GM12875 (cell line): ENCODE results near the gene MYOF.

ENCODE experiments used
- H3K4me3 ChIP-seq: one replicate; pipeline ENCODE4 v1.5.1; 2011; ENCODE audit warnings: low read depth, low read length, control low read depth
- TF ChIP-seq, protein P1 (sequence below): IDR thresholded peaks from 2 replicates; pipeline ENCODE4 v1.5.1; 2011; ENCODE audit warnings: low read depth, mild to moderate bottlenecking, control low read depth, inconsistent platforms, low read length, moderate library complexity, borderline replicate concordance; ENCODE audit not compliant: insufficient read depth

Gene MYOF

DNA sequence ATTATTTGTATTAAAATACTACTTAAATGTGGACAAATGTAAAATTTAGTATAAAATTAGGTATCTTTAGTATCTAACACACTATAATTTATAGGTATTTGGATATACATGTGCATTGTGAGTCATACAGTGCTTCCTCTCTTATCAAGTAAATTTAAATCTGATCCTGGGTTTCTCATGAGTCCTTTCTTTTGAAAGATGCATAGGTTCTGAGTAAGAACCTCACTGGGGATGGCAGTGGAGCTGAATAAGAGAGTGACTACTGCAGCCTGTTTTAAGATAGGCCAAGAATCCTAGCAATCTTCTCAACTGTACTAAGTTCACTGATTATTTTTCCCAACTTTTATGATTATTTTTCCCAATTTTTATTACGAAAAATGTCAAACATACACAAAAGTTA lies 30.4 kb upstream of the MYOF start:
- no peak overlapping the region for H3K4me3 ChIP-seq
- TF ChIP-seq, protein P1, sequence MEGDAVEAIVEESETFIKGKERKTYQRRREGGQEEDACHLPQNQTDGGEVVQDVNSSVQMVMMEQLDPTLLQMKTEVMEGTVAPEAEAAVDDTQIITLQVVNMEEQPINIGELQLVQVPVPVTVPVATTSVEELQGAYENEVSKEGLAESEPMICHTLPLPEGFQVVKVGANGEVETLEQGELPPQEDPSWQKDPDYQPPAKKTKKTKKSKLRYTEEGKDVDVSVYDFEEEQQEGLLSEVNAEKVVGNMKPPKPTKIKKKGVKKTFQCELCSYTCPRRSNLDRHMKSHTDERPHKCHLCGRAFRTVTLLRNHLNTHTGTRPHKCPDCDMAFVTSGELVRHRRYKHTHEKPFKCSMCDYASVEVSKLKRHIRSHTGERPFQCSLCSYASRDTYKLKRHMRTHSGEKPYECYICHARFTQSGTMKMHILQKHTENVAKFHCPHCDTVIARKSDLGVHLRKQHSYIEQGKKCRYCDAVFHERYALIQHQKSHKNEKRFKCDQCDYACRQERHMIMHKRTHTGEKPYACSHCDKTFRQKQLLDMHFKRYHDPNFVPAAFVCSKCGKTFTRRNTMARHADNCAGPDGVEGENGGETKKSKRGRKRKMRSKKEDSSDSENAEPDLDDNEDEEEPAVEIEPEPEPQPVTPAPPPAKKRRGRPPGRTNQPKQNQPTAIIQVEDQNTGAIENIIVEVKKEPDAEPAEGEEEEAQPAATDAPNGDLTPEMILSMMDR = no peak

DNA sequence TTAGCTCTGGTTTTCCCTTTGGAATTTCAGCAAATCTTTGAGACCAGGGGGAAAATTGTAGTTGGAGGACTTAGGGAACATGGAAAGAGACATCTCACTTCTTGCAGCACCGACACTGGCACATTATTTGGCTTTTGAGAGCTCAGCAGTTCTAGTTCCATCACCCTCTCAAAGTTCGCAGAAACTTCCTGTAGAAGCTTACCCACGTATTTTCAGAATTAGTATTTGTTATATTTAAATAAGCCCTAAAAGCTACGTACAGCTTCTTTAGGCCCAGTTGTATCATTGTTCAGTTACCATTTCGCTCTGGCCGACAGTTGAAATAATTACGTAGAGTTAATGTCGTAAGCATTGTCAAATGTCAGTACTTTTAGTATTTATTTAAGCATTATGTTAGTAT lies 27.7 kb upstream of the MYOF start:
- no peak overlapping the region for H3K4me3 ChIP-seq
- TF ChIP-seq, protein P1 = no peak

DNA sequence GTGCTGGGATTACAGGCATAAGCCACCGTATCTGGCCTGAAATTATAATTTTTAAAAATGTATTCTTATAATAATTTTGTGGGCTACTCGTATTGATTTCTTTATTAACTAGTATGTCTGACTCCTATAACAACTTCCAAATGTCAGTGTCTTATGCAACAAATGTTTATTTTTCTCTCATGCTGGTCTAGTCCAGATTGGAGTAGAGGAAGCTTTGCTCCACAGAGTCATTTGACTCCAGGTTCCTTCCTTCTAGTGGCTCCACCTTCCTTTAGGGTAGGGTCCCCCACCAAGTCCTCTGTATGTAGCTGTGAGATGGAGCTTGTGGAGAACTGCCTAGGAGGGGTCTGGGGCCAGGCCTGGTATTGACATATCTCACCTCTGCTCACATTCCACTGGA lies 22.9 kb upstream of the MYOF start:
- H3K4me3 ChIP-seq = no peak overlapping the region
- TF ChIP-seq, protein P1 = no peak

DNA sequence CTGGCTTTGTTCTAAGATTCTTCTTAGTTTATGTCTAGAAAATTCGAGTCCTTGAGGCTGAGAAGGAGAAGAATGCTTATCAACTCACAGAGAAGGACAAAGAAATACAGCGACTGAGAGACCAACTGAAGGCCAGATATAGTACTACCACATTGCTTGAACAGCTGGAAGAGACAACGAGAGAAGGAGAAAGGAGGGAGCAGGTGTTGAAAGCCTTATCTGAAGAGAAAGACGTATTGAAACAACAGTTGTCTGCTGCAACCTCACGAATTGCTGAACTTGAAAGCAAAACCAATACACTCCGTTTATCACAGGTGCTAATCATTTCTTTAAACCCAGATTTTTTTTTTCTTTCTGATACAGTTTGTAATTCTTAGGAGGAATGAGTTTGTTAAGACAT lies 20.9 kb upstream of the MYOF start:
- TF ChIP-seq, protein P1 = no peak
- no peak overlapping the region for H3K4me3 ChIP-seq

DNA sequence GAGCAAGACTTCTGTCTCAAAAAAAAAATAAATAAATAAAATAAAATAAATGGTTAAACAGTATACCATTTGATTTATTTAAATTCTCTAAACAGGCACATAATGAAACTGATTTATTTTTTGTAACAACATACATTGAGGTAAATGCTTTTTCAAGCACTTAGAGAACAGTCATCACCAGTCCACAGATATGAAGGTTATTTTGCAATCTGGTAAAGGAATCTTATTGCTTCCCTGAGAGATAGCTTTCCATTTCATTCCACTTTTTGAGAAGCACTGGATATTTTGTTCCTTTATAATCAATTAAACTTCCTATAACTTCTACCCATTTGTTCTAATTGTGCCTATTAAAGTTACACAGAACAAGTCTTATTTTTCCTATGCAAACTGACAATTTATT lies 19.5 kb upstream of the MYOF start:
- no peak overlapping the region for H3K4me3 ChIP-seq
- TF ChIP-seq, protein P1 = no peak

DNA sequence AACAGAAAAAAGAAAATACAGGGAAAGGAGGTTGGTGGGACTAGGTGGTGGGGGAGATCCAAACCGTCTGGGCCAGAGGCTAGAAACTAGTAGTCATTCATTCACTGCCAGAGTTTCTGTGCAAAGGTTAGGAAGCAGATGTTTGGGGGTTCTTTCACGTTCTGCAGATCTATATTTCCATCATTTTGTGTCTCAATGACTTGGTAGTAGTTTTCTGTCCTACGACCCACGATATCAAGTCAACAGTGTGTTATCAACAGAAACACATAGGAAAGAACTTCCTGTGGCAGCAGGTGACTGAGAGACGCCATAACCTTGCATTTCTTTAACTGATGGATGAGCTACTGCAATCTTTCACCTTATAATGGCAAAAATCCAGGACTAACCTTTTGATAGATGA lies 16.0 kb upstream of the MYOF start:
- H3K4me3 ChIP-seq = peak overlapping the region; percentile 22
- TF ChIP-seq, protein P1 = no peak

DNA sequence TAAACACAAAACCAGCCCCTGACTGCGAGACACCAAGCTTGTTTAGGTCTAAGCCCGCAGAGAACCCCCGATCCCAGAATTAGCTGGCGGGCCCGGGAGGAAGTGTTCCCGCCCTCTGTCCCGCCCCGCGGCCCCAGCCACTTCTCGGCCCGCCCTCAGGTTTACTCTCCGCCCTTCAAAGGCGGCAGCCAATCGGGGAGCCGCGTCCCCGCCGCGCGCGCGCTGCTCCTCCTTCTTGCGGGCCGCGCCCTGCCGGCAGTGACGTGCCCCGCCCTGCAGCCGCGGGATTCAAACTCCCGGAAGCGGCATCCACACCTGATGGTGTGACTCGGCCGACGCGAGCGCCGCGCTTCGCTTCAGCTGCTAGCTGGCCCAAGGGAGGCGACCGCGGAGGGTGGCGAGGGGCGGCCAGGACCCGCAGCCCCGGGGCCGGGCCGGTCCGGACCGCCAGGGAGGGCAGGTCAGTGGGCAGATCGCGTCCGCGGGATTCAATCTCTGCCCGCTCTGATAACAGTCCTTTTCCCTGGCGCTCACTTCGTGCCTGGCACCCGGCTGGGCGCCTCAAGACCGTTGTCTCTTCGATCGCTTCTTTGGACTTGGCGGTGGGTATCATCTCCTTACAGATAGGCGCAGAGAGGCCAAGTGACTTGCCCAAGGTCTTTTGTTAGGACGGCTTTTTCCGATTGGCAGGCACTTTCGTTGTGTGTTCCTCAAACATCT lies 14.3 kb upstream of the MYOF start, which contains the start of gene CEP55:
CEP55 (plus strand) TSS at position 291 of the 720 bp plus-strand sequence. CDS start 3,440 bp downstream, outside the sequence.
- TF ChIP-seq, protein P1 = no peak
- peak within 1 kb of the TSS; percentile 80 for H3K4me3 ChIP-seq
